ENCODE data around the gene G3BP2. TPM values are rescaled to one million over a fixed set of nuclear protein-coding genes. Genes with fewer than 3 reads are reported as not detected.
"Not testable (repeated sequence)": the region's sequence is repeated elsewhere in the genome, so short reads cannot be mapped to it uniquely, and the experiment has no call there.

Gene G3BP2
- total RNA-seq, 1 donor from 2014 or later: 281 TPM

- no peaks in the 10 kb centered on the region for H3K36me3 ChIP-seq (ENCODE audit: insufficient read depth, low read length)
- H2AFZ ChIP-seq (ENCODE audit: low read depth, low read length): peak overlapping the region; percentile 72
- Mint-ChIP-seq H3K27me3 (ENCODE audit: low read depth, unreplicated experiment) (no peaks in the 10 kb centered on the region), H3K36me3 (ENCODE audit: low read depth, unreplicated experiment) (no peaks in the 10 kb centered on the region), H3K4me1 (ENCODE audit: low read depth, unreplicated experiment) (peaks cover 19% of the 10 kb centered on the region), H3K4me3 (ENCODE audit: unreplicated experiment) (peak overlapping the region; percentile 97), H3K9me3 (ENCODE audit: unreplicated experiment) (no peaks in the 10 kb centered on the region), H3K27ac (ENCODE audit: unreplicated experiment) (peak overlapping the region; percentile 93)
- peak overlapping the region; percentile 88 for H3K4me2 ChIP-seq (ENCODE audit: low read length)
- no peaks in the 10 kb centered on the region for H3K9me3 ChIP-seq (ENCODE audit: insufficient read depth, low read depth, low read length)
- peak overlapping the region; percentile 96 for H3K4me3 ChIP-seq (ENCODE audit: insufficient read depth, low read depth, low read length)
- H3K27me3 ChIP-seq (ENCODE audit: insufficient read depth, low read length): no peaks in the 10 kb centered on the region
- peaks cover 61% of the 10 kb centered on the region for H4K20me1 ChIP-seq (ENCODE audit: insufficient read depth, low read length)
- TF ChIP-seq EZH2 (IDR thresholded peaks at IDR 0.05; ENCODE audit: insufficient read depth, low read length): no peak
- TF ChIP-seq, protein P1, sequence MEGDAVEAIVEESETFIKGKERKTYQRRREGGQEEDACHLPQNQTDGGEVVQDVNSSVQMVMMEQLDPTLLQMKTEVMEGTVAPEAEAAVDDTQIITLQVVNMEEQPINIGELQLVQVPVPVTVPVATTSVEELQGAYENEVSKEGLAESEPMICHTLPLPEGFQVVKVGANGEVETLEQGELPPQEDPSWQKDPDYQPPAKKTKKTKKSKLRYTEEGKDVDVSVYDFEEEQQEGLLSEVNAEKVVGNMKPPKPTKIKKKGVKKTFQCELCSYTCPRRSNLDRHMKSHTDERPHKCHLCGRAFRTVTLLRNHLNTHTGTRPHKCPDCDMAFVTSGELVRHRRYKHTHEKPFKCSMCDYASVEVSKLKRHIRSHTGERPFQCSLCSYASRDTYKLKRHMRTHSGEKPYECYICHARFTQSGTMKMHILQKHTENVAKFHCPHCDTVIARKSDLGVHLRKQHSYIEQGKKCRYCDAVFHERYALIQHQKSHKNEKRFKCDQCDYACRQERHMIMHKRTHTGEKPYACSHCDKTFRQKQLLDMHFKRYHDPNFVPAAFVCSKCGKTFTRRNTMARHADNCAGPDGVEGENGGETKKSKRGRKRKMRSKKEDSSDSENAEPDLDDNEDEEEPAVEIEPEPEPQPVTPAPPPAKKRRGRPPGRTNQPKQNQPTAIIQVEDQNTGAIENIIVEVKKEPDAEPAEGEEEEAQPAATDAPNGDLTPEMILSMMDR (IDR thresholded peaks at IDR 0.05; ENCODE audit: insufficient read depth, low read depth, low read length): no peak
- H3K79me2 ChIP-seq (ENCODE audit: insufficient read depth, low read length): peaks cover 63% of the 10 kb centered on the region
- no peak for DNase-seq (ENCODE audit: low read depth)
- H3K27ac ChIP-seq (ENCODE audit: low read depth, low read length): peak overlapping the region; percentile 91
- peaks cover 16% of the 10 kb centered on the region for H3K4me1 ChIP-seq (ENCODE audit: insufficient read depth, low read length)
- FAIRE-seq: no peak
- peak overlapping the region; percentile 99 for H3K9ac ChIP-seq (ENCODE audit: low read length)
Observed at GRCh38 chr4:75671802-75672421, 1.3 kb downstream of the G3BP2 start.

GRCh38 chr4:75668596-75668995 is 4.6 kb downstream of the G3BP2 start:
- H3K27ac Mint-ChIP-seq (ENCODE audit: unreplicated experiment): no peak overlapping the region

GRCh38 chr4:75667636-75668035 is 5.6 kb downstream of the G3BP2 start:
- H4K20me1 ChIP-seq (ENCODE audit: insufficient read depth, low read length): peaks cover 94% of the 10 kb centered on the region
- not testable (repeated sequence) for H3K27me3 Mint-ChIP-seq (ENCODE audit: low read depth, unreplicated experiment); H3K4me2 ChIP-seq (ENCODE audit: low read length); H3K9ac ChIP-seq (ENCODE audit: low read length); H3K9me3 ChIP-seq (ENCODE audit: insufficient read depth, low read depth, low read length); H3K4me3 ChIP-seq (ENCODE audit: insufficient read depth, low read depth, low read length); H3K4me1 ChIP-seq (ENCODE audit: insufficient read depth, low read length); H3K36me3 Mint-ChIP-seq (ENCODE audit: low read depth, unreplicated experiment); H3K4me3 Mint-ChIP-seq (ENCODE audit: unreplicated experiment); H2AFZ ChIP-seq (ENCODE audit: low read depth, low read length); H3K27me3 ChIP-seq (ENCODE audit: insufficient read depth, low read length); H3K36me3 ChIP-seq (ENCODE audit: insufficient read depth, low read length); H3K27ac ChIP-seq (ENCODE audit: low read depth, low read length); H3K27ac Mint-ChIP-seq (ENCODE audit: unreplicated experiment); FAIRE-seq; H3K9me3 Mint-ChIP-seq (ENCODE audit: unreplicated experiment); DNase-seq (ENCODE audit: low read depth)
- peaks cover 99% of the 10 kb centered on the region for H3K79me2 ChIP-seq (ENCODE audit: insufficient read depth, low read length)
- H3K4me1 Mint-ChIP-seq (ENCODE audit: low read depth, unreplicated experiment): peaks cover 30% of the 10 kb centered on the region

More at GRCh38 chr4:75668596-75668995, 4.6 kb downstream of the G3BP2 start:
- Histone ChIP-seq H3K27me3 (ENCODE audit: insufficient read depth, low read length) (no peaks in the 10 kb centered on the region), H3K27ac (ENCODE audit: low read depth, low read length) (no peak overlapping the region), H4K20me1 (ENCODE audit: insufficient read depth, low read length) (peaks cover 89% of the 10 kb centered on the region), H3K4me2 (ENCODE audit: low read length) (no peak overlapping the region), H3K36me3 (ENCODE audit: insufficient read depth, low read length) (no peaks in the 10 kb centered on the region), H3K79me2 (ENCODE audit: insufficient read depth, low read length) (peaks cover 96% of the 10 kb centered on the region), H3K9me3 (ENCODE audit: insufficient read depth, low read depth, low read length) (no peaks in the 10 kb centered on the region), H3K9ac (ENCODE audit: low read length) (no peak overlapping the region), H2AFZ (ENCODE audit: low read depth, low read length) (no peak overlapping the region), H3K4me1 (ENCODE audit: insufficient read depth, low read length) (peaks cover 9% of the 10 kb centered on the region), H3K4me3 (ENCODE audit: insufficient read depth, low read depth, low read length) (no peak overlapping the region)
- no peak for DNase-seq (ENCODE audit: low read depth)
- FAIRE-seq: no peak
- no peak for TF ChIP-seq EZH2 (IDR thresholded peaks at IDR 0.05; ENCODE audit: insufficient read depth, low read length)
- TF ChIP-seq, protein P1 (IDR thresholded peaks at IDR 0.05; ENCODE audit: insufficient read depth, low read depth, low read length): no peak
- Mint-ChIP-seq H3K27me3 (ENCODE audit: low read depth, unreplicated experiment) (no peaks in the 10 kb centered on the region), H3K9me3 (ENCODE audit: unreplicated experiment) (no peaks in the 10 kb centered on the region), H3K36me3 (ENCODE audit: low read depth, unreplicated experiment) (no peaks in the 10 kb centered on the region), H3K4me1 (ENCODE audit: low read depth, unreplicated experiment) (peaks cover 26% of the 10 kb centered on the region), H3K4me3 (ENCODE audit: unreplicated experiment) (no peak overlapping the region)
